Measurements from ENCODE around the gene TMEM156.

DNA sequence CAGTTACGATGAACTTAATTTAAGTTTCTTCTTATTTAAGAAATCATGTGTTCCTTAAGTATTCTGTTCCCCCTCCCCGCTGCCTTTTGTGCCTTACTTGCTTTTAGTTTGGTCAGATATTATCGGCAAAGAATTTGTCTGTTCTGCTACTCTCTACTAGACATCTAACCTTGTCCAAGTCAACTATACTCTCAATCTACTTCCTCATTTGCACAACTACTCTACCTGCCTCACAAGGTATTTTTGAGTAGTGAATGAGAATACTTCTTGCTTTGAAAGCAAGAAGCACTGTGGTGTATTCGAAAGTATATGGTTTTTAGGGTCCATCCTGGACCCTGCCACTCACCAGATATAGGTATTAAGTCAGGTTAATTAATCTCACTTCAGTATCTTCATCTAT lies 21.8 kb upstream of the TMEM156 start:
- TF ChIP-seq, protein P1, sequence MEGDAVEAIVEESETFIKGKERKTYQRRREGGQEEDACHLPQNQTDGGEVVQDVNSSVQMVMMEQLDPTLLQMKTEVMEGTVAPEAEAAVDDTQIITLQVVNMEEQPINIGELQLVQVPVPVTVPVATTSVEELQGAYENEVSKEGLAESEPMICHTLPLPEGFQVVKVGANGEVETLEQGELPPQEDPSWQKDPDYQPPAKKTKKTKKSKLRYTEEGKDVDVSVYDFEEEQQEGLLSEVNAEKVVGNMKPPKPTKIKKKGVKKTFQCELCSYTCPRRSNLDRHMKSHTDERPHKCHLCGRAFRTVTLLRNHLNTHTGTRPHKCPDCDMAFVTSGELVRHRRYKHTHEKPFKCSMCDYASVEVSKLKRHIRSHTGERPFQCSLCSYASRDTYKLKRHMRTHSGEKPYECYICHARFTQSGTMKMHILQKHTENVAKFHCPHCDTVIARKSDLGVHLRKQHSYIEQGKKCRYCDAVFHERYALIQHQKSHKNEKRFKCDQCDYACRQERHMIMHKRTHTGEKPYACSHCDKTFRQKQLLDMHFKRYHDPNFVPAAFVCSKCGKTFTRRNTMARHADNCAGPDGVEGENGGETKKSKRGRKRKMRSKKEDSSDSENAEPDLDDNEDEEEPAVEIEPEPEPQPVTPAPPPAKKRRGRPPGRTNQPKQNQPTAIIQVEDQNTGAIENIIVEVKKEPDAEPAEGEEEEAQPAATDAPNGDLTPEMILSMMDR (IDR thresholded peaks at IDR 0.05) = no peak
- TF ChIP-seq POLR2A (IDR thresholded peaks at IDR 0.05) = no peak
